Astrocyte (in vitro differentiated cells and primary cell): ENCODE data around the gene PALLD. TPM values are rescaled to one million over a fixed set of nuclear protein-coding genes. Genes with fewer than 3 reads are reported as not detected.
A peak's percentile ranks its signal among the peaks of the same experiment; 100 is the strongest.

Experiments used
- DNase-seq: peaks from one replicate; pipeline ENCODE4 v3.0.0-alpha.2; 2010; ENCODE audit warnings: low read depth
- FAIRE-seq: peaks from 2 replicates; lab custom pipeline; 2011; peaks lifted over from hg19 to GRCh38; lab: Jason Lieb, UNC
- H2AFZ ChIP-seq: 2 replicates; pipeline ENCODE4 v1.6.0; 2012; ENCODE audit warnings: low read depth, low read length, inconsistent platforms
- H3K27ac ChIP-seq: 2 replicates; pipeline ENCODE4 v1.5.1; 2011; ENCODE audit warnings: low read depth, low read length, inconsistent platforms
- H3K27me3 ChIP-seq: 2 replicates; pipeline ENCODE4 v1.6.0; 2011; ENCODE audit warnings: low read length, inconsistent platforms; ENCODE audit not compliant: insufficient read depth
- H3K36me3 ChIP-seq: 2 replicates; pipeline ENCODE4 v1.5.1; 2011; ENCODE audit warnings: low read length, inconsistent platforms; ENCODE audit not compliant: insufficient read depth
- H3K4me1 ChIP-seq: 2 replicates; pipeline ENCODE4 v1.5.1; 2011; ENCODE audit warnings: low read length, inconsistent platforms; ENCODE audit not compliant: insufficient read depth
- H3K4me2 ChIP-seq: 2 replicates; pipeline ENCODE4 v1.6.0; 2012; ENCODE audit warnings: low read length, inconsistent platforms
- H3K4me3 ChIP-seq: 2 replicates; pipeline ENCODE4 v1.5.1; 2011; ENCODE audit warnings: low read depth, mild to moderate bottlenecking, low read length, inconsistent platforms; ENCODE audit not compliant: insufficient read depth
- H3K79me2 ChIP-seq: 2 replicates; pipeline ENCODE4 v1.6.0; 2012; ENCODE audit warnings: mild to moderate bottlenecking, low read length, inconsistent platforms; ENCODE audit not compliant: insufficient read depth
- H3K9ac ChIP-seq: 2 replicates; pipeline ENCODE4 v1.6.0; 2012; ENCODE audit warnings: mild to moderate bottlenecking, low read length, inconsistent platforms
- H3K9me3 ChIP-seq: 2 replicates; pipeline ENCODE4 v1.5.1; 2012; ENCODE audit warnings: low read depth, mild to moderate bottlenecking, low read length, inconsistent platforms; ENCODE audit not compliant: insufficient read depth
- H4K20me1 ChIP-seq: 2 replicates; pipeline ENCODE4 v1.6.0; 2012; ENCODE audit warnings: low read length, inconsistent platforms; ENCODE audit not compliant: insufficient read depth
- H3K27ac Mint-ChIP-seq: one replicate; pipeline ENCODE4 v1.8.0; 2021; ENCODE audit warnings: mild to moderate bottlenecking, mixed read lengths; ENCODE audit not compliant: unreplicated experiment
- H3K27me3 Mint-ChIP-seq: one replicate; pipeline ENCODE4 v1.8.0; 2021; ENCODE audit warnings: low read depth, mixed read lengths; ENCODE audit not compliant: unreplicated experiment
- H3K36me3 Mint-ChIP-seq: one replicate; pipeline ENCODE4 v1.8.0; 2021; ENCODE audit warnings: low read depth, mixed read lengths; ENCODE audit not compliant: unreplicated experiment
- H3K4me1 Mint-ChIP-seq: one replicate; pipeline ENCODE4 v1.8.0; 2021; ENCODE audit warnings: low read depth, mixed read lengths; ENCODE audit not compliant: unreplicated experiment
- H3K4me3 Mint-ChIP-seq: one replicate; pipeline ENCODE4 v1.8.0; 2021; ENCODE audit warnings: mild to moderate bottlenecking, moderate library complexity, mixed read lengths; ENCODE audit not compliant: unreplicated experiment
- H3K9me3 Mint-ChIP-seq: one replicate; pipeline ENCODE4 v1.8.0; 2021; ENCODE audit warnings: mild to moderate bottlenecking, mixed read lengths; ENCODE audit not compliant: unreplicated experiment
- CTCF ChIP-seq: IDR thresholded peaks from 2 replicates; pipeline ENCODE4 v1.5.1; 2011; ENCODE audit warnings: low read depth, mild to moderate bottlenecking, inconsistent platforms, low read length, moderate library complexity; ENCODE audit not compliant: insufficient read depth
- EZH2 ChIP-seq: IDR thresholded peaks from 2 replicates; pipeline ENCODE4 v1.6.1; 2012; ENCODE audit warnings: mild to moderate bottlenecking, low read length, inconsistent platforms; ENCODE audit not compliant: insufficient read depth
- total RNA-seq: library from RNA; stranded (reverse); gene quantifications from 2 replicates; pipeline ENCODE4 v1.2.1, GENCODE V29; 2021

The PALLD gene
- total RNA-seq, 1 donor from 2014 or later, result 498 TPM

- H3K79me2 ChIP-seq, result peaks cover 99% of the 10 kb centered on the region
Observed at GRCh38 chr4:168849030-168849675, 352.3 kb downstream of the PALLD start.

GRCh38 chr4:168849997-168850396 lies 353.1 kb downstream of the PALLD start:
- TF ChIP-seq CTCF, result no peak
- TF ChIP-seq EZH2, result no peak
- Histone ChIP-seq H3K4me2 (peak overlapping the region; percentile 73), H4K20me1 (peaks cover 72% of the 10 kb centered on the region), H3K27ac (peak overlapping the region; percentile 73), H3K4me3 (no peak overlapping the region), H2AFZ (no peak overlapping the region), H3K4me1 (peaks cover 25% of the 10 kb centered on the region), H3K79me2 (peaks cover 98% of the 10 kb centered on the region), H3K36me3 (peaks cover 18% of the 10 kb centered on the region), H3K9me3 (no peaks in the 10 kb centered on the region), H3K9ac (peak overlapping the region; percentile 77), H3K27me3 (no peaks in the 10 kb centered on the region)
- Mint-ChIP-seq H3K27ac (peak overlapping the region; percentile 54), H3K27me3 (no peaks in the 10 kb centered on the region), H3K4me1 (peaks cover 68% of the 10 kb centered on the region), H3K4me3 (peak overlapping the region; percentile 37), H3K9me3 (no peaks in the 10 kb centered on the region), H3K36me3 (peaks cover 18% of the 10 kb centered on the region)
- no peak for FAIRE-seq
- no peak for DNase-seq

More at GRCh38 chr4:168849030-168849675, 352.3 kb downstream of the PALLD start:
- no peaks in the 10 kb centered on the region for H3K9me3 Mint-ChIP-seq
- Histone ChIP-seq H3K9me3 (no peaks in the 10 kb centered on the region), H3K27me3 (no peaks in the 10 kb centered on the region), H3K4me2 (peak overlapping the region; percentile 73), H3K9ac (peak overlapping the region; percentile 77), H3K27ac (peak overlapping the region; percentile 73), H3K4me1 (peaks cover 29% of the 10 kb centered on the region), H3K4me3 (peak overlapping the region; percentile 32), H3K36me3 (peaks cover 14% of the 10 kb centered on the region), H4K20me1 (peaks cover 78% of the 10 kb centered on the region), H2AFZ (no peak overlapping the region)
- no peaks in the 10 kb centered on the region for H3K27me3 Mint-ChIP-seq
- peaks cover 68% of the 10 kb centered on the region for H3K4me1 Mint-ChIP-seq
- DNase-seq (peak; percentile 60), FAIRE-seq (no peak)
- TF ChIP-seq CTCF (no peak), EZH2 (no peak)
- peaks cover 20% of the 10 kb centered on the region for H3K36me3 Mint-ChIP-seq
- H3K27ac Mint-ChIP-seq, result peak overlapping the region; percentile 54
- peak overlapping the region; percentile 22 for H3K4me3 Mint-ChIP-seq

GRCh38 chr4:168852387-168852786 lies 355.5 kb downstream of the PALLD start:
- H3K36me3 ChIP-seq, result peaks cover 24% of the 10 kb centered on the region
- H3K36me3 Mint-ChIP-seq, result peaks cover 19% of the 10 kb centered on the region
- H3K79me2 ChIP-seq, result peaks cover 93% of the 10 kb centered on the region
- no peak for FAIRE-seq
- no peak for DNase-seq
- no peak overlapping the region for H3K4me3 ChIP-seq
- no peak overlapping the region for H3K9ac ChIP-seq
- H3K9me3 Mint-ChIP-seq, result no peaks in the 10 kb centered on the region
- H3K4me1 Mint-ChIP-seq, result peaks cover 79% of the 10 kb centered on the region
- H3K4me2 ChIP-seq, result no peak overlapping the region
- H3K27me3 Mint-ChIP-seq, result no peaks in the 10 kb centered on the region
- TF ChIP-seq EZH2, result no peak
- no peak for TF ChIP-seq CTCF
- no peaks in the 10 kb centered on the region for H3K9me3 ChIP-seq
- no peaks in the 10 kb centered on the region for H3K27me3 ChIP-seq
- no peak overlapping the region for H3K4me3 Mint-ChIP-seq
- peaks cover 56% of the 10 kb centered on the region for H4K20me1 ChIP-seq
- no peak overlapping the region for H2AFZ ChIP-seq
- H3K27ac Mint-ChIP-seq, result peak overlapping the region; percentile 98
- peaks cover 41% of the 10 kb centered on the region for H3K4me1 ChIP-seq
- no peak overlapping the region for H3K27ac ChIP-seq
